GM23248 (cell line): ENCODE results near the gene COX8A.

ENCODE experiments used
- EZH2 ChIP-seq: fragments of 200-600 bp; sonication (generic); IDR thresholded peaks from 2 replicates; pipeline ENCODE4 v1.6.1; 2018; ENCODE audit warnings: antibody characterized with exemption, mild to moderate bottlenecking; ENCODE audit not compliant: insufficient read depth, poor library complexity, severe bottlenecking
- EZH2phosphoT487 ChIP-seq: fragments of 200-600 bp; sonication (generic); IDR thresholded peaks from 2 replicates; pipeline ENCODE4 v1.6.1; 2018; ENCODE audit warnings: antibody characterized with exemption, moderate library complexity, mild to moderate bottlenecking, low read depth; ENCODE audit not compliant: insufficient read depth

DNA sequence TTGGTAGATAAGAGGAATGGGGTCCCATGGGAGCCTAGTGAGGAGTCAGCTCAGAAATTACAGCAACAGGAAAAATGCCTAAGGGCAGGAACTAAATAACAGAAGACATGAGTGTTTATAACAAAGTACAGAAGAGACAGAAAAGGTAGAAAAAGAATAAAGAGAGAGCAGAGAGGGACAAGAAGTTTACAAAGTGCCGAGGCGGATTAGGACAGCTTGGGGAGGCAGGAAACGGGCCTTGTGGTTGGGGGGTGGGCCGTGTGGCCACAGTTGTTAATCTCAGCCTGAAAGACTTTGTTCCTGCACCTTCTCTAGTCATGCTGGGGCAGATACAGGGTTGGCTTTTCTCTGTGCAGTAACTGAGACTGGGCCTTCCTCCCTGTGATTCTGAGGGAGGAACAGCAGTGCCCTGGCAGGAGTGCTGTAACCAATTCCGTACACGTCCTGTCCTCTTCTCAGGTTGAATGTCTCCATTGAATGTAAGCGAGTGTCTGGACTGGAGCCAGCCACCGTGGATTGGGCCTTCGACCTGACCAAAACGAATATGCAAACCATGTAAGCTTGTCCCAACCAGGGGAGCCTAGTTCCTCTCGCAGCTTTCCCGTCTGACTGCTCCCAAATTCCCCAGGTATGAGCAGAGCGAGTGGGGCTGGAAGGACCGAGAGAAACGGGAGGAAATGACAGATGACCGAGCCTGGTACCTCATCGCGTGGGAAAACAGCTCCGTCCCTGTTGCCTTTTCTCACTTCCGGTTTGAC is 22.5 kb upstream of the COX8A start:
- no peak for TF ChIP-seq EZH2
- TF ChIP-seq EZH2phosphoT487, result no peak
